GM10248 (cell line): ENCODE results near the gene GMDS.

Experiments used
- CTCF ChIA-PET: fragments of 300-600 bp; sonication (Branson Sonifier 250); formaldehyde crosslinking; extraction: SDS; loops from one replicate; lab custom pipeline; 2021; ENCODE audit warnings: antibody characterized with exemption; lab: Yijun Ruan, JAX
- POLR2A ChIA-PET: fragments of 350-650 bp; sonication (Branson Sonifier 250); formaldehyde crosslinking; extraction: SDS; loops from one replicate; lab custom pipeline; 2020; ENCODE audit warnings: antibody characterized with exemption; lab: Yijun Ruan, JAX
- DNase-seq: peaks from one replicate; pipeline ENCODE4 v3.0.0; 2012; ENCODE audit errors: extremely low spot score
- TF ChIP-seq, protein P1 (sequence below): IDR thresholded peaks from 2 replicates; pipeline ENCODE4 v1.5.1; 2012; ENCODE audit warnings: mild to moderate bottlenecking, low read depth; ENCODE audit errors: extremely low read depth, missing control alignments, control extremely low read depth

Gene GMDS

DNA sequence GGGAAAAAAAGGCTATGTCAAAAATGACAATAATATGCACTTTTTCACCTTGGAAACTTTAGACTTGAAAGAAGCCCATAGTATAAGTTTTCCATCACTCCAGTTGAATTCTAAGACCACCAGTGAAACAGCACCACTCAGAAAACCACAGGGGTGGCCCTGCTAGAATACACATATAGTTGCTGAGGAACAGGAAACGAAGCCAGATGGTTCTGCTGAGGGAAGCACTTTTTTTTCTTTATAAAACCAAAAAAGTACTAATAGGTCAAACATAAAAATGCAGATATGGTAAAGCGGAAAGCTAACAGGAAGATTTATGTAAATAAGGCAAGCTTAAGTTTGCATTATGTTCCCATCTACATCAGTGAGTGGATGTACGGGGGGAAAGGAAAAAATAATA is 331.8 kb downstream of the GMDS start:
- ChIA-PET POLR2A (no interaction called here), CTCF (interaction anchor here (1.7 to 1.9 kb wide), 2 partner anchors 9 to 191 kb away, joined by 4 read pairs; no protein-coding TSS in a partner anchor)
- no peak for DNase-seq
- TF ChIP-seq, protein P1, sequence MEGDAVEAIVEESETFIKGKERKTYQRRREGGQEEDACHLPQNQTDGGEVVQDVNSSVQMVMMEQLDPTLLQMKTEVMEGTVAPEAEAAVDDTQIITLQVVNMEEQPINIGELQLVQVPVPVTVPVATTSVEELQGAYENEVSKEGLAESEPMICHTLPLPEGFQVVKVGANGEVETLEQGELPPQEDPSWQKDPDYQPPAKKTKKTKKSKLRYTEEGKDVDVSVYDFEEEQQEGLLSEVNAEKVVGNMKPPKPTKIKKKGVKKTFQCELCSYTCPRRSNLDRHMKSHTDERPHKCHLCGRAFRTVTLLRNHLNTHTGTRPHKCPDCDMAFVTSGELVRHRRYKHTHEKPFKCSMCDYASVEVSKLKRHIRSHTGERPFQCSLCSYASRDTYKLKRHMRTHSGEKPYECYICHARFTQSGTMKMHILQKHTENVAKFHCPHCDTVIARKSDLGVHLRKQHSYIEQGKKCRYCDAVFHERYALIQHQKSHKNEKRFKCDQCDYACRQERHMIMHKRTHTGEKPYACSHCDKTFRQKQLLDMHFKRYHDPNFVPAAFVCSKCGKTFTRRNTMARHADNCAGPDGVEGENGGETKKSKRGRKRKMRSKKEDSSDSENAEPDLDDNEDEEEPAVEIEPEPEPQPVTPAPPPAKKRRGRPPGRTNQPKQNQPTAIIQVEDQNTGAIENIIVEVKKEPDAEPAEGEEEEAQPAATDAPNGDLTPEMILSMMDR = no peak

DNA sequence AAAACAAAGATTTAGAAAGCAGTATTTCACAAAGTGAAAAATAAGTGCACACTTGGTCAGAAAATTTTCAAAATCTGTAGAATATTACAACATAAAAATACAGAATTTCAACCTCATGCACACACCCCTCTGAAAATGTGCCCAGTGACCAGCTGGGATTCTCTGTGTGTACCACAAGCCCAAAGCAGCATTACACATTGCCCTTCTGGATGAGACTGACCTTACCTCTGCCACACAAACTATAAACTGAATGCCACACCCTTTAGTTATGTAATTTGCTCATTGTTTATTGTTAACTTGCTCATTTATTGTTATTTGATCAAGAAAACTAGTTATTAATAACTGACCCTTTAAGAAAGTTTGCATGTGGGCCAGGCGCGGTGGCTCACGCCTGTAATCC is 332.7 kb downstream of the GMDS start:
- no peak for DNase-seq
- CTCF ChIA-PET = interaction anchor here (1.1 kb wide), 1 partner anchor 21 kb away, joined by 3 read pairs; no protein-coding TSS in a partner anchor
- TF ChIP-seq, protein P1 = no peak
- POLR2A ChIA-PET = no interaction called here

DNA sequence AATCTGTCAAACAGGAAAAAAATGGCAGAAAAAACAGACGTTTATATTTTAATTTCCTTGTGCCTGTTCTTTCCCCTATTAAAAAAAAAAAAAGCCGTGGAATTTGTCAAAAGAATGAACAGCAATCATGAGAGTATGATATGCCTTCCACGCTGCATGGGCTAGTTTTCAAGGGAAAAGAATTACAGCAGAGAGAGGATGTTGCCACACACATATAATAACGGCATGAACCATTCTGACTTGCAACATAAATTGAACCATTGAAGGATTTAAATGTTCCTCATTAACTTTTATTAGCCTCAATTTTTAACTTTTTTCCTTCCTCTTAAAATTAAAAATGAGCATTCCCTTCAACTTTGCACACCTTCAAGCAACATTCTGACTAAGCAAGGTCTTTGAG is 333.9 kb downstream of the GMDS start:
- POLR2A ChIA-PET = no interaction called here
- CTCF ChIA-PET = no interaction called here
- DNase-seq = no peak
- TF ChIP-seq, protein P1 = no peak

DNA sequence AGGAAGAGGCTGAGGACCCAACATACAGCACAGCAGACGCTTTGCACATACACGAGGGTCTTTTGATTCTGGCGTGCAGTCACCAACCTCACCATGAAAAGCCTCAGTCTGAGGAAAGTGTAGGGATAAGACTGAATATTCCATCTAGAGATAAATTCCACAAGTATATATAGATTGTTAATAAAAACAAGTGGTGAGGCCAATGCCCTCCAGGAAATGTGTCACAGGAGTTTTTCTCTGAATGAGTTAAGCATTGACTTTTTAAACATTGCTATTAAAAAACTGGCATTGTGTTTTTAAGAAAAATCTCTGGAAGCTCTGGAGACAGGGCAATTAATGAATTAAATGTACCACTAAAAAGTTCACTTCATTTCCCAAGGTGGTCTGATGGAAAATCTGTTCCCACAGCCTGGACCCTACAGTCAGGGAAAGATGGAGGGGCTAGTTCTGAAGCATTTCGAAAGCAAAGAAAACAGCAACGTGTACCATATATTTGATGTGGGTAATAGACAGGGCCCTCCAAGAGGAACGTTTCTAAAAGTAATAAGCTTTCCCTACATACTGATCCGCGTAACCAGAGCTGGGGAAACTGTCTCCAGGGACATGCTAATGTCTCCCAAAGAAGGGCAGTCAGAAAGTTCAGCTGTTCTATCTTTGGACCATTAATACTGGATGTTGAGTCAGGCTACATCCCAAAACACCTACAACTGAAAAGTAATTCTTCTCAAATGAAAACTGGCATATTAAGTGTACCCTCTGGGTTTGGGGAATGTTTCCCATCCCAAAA is 334.6 kb downstream of the GMDS start:
- TF ChIP-seq, protein P1 = no peak
- ChIA-PET POLR2A (no interaction called here), CTCF (no interaction called here)
- no peak for DNase-seq

DNA sequence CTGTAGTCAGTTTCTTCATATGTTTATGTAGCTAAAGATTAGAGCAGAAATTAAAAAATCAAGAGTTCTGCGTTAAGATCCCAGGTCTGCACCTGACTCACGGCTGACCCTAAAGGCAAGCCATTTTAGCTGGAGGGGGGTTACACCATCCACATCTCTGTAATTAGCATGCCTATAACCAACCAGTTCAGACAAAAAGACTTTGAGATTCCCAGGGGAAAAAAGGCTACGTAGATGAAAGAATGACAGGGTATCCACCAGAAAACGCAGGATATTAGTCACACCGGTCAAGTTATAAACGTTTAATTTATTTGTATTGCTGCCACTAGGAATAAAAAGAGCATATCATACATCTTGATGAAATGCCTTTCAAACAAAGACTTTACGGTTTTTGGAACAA is 336.6 kb downstream of the GMDS start:
- ChIA-PET CTCF (interaction anchor here (1.6 kb wide), 1 partner anchor 16 kb away, joined by 3 read pairs; no protein-coding TSS in a partner anchor), POLR2A (no interaction called here)
- TF ChIP-seq, protein P1 = no peak
- DNase-seq = no peak

DNA sequence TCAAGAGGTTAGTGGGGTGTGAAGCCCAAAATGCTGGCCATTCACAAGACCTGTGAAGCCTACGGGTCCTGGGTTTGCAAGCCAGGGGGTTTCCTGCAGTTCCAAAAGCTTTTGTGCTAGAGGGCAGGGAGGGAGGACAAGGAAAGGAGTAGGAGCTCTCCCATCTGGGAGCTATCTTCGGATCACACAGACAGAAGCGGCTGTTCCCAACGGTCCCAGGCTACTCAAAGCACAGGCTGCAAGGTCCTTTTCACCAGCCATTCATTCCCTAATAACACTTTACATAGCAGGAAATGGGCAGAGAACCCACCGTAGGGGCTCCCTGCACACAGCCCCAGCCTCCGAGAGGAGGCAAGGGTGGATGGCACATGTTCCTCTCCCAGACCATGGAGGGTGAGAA is 338.8 kb downstream of the GMDS start:
- TF ChIP-seq, protein P1 = no peak
- no peak for DNase-seq
- ChIA-PET CTCF (interaction anchor here (1.6 kb wide), 1 partner anchor 10 kb away, joined by 4 read pairs; no protein-coding TSS in a partner anchor), POLR2A (no interaction called here)
